Adipose tissue (tissue), 3 donors: Measurements from ENCODE around the gene DNER. TPM values are rescaled to one million over a fixed set of nuclear protein-coding genes. Genes with fewer than 3 reads are reported as not detected.
"Not testable (repeated sequence)": the region's sequence is repeated elsewhere in the genome, so short reads cannot be mapped to it uniquely, and the experiment has no call there.

ENCODE experiments used
- H3K27ac ChIP-seq: one replicate; pipeline ENCODE4 v1.5.1; 2013; ENCODE audit warnings: low read depth, low read length
- WGBS, 3 donors: extraction: QIAGEN DNeasy Blood & Tissue Kit; methylation state at CpG; one replicate each; pipeline ENCODE4 v1.1.7; 2013; 5-methylcytosine and 5-hydroxymethylcytosine counted together
- polyA plus RNA-seq, 3 donors: library from polyadenylated mRNA; stranded (reverse); fragments of 200-250 nt; gene quantifications; one replicate each; pipeline ENCODE4 v1.2.3, GENCODE V29; 2013
- donor health status: healthy with polysubstance abuse.
- donor health status: Bipolar disorder and iron deficiency.
- donor health status: healthy.

Gene DNER
- polyA plus RNA-seq, 3 donors = 0.30 to 10.8 (median 1.4) TPM

DNA sequence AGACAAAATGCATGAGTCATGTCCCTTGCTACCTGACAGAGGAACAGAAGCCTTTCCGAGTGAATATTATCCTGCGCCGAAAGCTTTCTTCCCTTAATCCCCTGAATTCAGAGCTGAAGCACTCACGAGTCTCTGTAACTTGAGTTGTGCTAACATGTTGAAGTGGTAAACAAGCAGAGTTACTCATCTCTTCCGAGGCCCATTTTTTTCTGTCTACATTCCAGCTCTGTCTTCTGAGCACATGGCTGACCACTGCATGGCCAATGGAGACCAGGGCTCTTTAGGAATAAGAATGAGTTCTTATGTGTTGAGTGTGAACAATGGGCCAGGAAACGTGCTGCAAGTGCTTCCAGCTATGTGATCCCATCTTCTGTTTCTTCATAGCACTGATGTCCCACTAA lies 370.2 kb downstream of the DNER start:
- H3K27ac ChIP-seq = no peak overlapping the region
- 66 to 84% (median 83%) methylated on average over 6 of the region's 6 CpGs for WGBS, 3 donors

DNA sequence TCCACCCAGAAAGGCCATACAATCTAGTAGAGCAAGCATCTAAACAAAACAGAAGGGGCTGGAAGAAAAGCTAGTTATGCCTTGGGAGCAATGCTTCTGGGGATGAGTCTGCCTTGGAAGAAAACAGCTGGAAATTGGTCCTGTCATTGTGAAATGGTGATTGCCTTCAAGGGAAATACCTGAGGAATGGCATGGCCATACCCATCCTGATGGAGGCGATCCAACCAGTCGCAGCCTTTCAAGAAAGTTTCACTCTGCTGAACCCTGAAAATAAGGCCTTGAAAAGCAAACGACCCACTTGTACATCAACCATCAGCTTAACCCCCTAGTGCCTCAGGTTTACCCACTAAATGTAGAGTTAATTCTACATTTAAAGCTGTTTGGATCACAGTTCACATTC lies 370.7 kb downstream of the DNER start:
- WGBS, 3 donors = 74 to 88% (median 87%) methylated on average over 3 of the region's 3 CpGs
- H3K27ac ChIP-seq = no peak overlapping the region

DNA sequence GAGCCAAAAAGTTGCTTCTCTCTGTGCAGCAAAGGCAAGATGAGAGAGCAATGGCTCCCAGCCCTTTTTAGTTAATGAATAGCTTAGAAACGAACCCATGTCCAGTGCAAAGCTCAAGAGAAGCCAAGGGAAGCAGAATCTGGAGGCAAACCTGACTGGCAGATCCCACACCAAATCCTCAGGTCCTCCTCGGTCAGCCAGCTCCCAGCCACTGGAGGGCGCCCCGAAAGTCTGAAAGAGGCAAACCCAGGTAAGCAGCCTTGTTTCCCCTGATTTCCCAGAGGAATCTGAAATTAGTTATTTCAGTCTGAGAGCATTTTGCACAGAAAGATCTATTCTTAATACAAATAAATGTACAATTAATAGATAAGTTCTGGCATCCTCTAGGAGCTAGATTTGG lies 372.0 kb downstream of the DNER start:
- 26 to 50% (median 48%) methylated on average over 4 of the region's 4 CpGs for WGBS, 3 donors

DNA sequence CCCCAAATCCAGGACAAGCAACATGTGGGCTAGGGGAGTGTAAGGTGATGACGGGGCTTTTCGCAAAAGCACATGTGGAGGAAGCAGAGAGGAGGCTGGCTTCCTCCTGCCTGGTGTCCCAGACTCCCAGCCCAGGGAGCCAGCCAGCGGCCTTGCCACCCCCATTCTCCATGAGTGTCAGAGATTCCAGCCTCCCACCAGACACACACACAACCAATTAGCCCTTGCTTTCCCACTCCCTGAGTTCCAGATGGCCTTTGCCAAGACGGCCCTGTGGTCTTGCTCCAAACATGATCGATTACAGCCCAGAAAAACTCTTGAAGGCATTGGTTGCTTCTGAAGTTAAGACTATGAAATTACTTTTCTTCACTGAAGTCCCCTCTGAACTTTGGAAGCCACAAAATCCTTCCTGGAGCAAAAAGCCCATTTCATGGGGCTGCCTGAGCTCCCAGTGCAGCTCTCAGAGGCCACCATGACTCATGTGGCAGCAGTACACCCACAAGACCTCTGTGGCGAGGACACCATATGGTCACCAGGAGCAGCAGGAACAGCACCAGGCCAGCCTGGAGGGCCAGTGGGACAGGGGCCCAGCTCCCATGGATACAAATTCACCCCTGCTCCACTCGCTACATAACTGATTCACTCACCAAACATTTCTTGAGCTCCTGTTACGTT lies 374.1 kb downstream of the DNER start:
- WGBS, 3 donors = 82 to 83% (median 82%) methylated on average over 8 of the region's 8 CpGs
- H3K27ac ChIP-seq = no peak overlapping the region

More for the DNA sequence above, 372.0 kb downstream of the DNER start:
- H3K27ac ChIP-seq = no peak overlapping the region

DNA sequence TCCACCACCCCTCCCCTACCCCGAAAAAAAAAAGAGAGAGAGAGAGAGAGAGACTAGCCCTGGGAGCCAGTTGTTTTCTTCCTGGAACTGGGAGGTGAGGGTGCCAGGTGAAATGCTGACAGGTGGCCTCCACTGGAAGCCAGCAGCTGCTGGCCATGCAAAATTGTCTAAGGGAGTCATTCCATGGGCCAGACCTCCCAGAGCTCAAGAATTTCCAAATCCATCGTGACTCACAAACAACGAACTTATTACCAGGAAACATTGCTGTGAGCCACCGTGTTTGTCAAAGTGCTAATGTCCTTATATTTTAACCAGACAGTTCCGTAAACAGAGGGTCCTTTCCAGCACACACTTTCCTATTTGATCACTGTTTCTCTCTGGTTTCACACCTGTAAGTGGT lies 374.7 kb downstream of the DNER start:
- WGBS, 3 donors = 64 to 87% (median 86%) methylated on average over 5 of the region's 5 CpGs
- H3K27ac ChIP-seq = no peak overlapping the region

DNA sequence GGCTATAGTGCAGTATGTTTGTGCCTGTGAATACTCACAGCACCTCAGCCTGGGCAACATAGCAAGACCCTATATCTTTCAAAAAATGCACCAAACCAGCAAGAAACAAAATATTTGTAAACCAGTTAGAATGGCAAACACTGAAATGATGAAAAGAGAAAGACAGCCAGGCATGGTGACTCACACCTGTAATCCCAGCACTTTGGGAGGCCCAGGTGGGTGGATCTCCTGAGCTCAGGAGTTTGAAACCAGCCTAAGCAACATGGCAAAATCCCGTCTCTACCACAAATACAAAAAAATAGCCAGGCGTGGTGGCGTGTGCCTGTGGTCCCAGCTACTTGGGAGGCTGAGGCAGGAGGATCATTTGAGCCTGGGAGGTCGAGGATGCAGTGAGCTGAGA lies 375.2 kb downstream of the DNER start:
- not testable (repeated sequence) for H3K27ac ChIP-seq
- WGBS, 3 donors = 72 to 93% (median 85%) methylated on average over 4 of the region's 4 CpGs

DNA sequence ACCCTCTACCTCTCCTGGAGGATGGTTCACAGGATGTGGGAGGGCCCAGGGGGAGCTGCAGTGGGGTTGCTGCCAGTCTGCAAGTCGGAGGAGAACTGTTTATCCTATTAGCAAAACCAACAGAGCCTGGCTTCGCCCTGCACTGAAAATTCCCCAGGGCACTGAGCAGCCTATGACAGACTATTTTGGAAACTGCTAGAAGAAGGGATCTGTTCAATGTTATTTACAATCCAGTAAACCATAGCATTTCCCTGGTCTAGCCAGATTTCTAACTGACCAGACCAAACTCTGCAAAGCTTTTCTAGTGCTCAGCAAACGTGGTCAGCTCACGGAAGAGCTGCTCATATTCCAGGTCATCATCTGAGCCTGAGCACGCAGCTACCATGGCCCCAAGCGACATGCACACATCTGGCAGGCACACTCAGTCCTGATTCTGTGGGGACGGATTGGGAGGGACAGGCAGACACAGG lies 378.4 kb downstream of the DNER start:
- no peak overlapping the region for H3K27ac ChIP-seq
- 52 to 57% (median 55%) methylated on average over 7 of the region's 7 CpGs for WGBS, 3 donors

DNA sequence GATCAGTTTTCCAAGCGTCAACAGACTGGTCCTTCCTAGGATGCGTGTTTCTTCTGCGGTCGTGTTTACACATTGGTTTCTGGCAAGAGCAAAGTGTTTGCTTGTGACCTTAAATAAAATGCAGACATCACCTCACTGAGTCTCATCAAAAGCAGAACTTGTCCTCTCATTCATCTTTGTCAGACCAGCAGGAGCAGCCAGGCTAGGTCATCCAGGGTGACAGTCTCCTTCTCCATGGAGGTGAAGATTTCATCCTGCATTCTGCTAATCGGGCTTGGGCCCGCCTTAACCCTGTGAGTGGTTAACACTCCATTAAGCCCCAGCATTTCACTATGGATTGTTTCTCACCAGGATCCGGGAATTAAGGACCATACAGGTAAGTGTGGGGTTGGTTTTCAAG lies 379.0 kb downstream of the DNER start:
- WGBS, 3 donors = 53 to 81% (median 81%) methylated on average over 7 of the region's 7 CpGs

DNA sequence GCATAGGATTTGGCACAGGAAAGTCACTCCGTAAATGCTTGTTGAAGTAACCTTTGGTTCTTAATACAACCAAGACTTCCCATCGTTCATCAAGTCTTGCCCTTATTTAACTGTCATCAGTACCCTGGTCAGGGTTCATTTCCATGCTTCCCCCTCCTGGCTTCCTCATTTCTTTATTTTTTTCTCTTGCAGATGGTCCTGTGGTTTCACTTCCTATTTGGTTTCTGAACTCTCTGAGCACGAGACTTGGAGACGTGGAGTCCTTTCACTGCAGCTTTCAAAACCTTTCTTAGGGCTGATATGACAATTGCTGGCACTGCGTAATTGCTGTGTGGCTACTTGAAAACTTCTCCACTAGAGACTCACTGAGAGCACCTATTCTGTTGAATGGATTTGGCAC lies 383.4 kb downstream of the DNER start:
- no peak overlapping the region for H3K27ac ChIP-seq
- WGBS, 3 donors = 27 to 52% (median 50%) methylated on average over 5 of the region's 5 CpGs

More for the DNA sequence above, 379.0 kb downstream of the DNER start:
- no peak overlapping the region for H3K27ac ChIP-seq

DNA sequence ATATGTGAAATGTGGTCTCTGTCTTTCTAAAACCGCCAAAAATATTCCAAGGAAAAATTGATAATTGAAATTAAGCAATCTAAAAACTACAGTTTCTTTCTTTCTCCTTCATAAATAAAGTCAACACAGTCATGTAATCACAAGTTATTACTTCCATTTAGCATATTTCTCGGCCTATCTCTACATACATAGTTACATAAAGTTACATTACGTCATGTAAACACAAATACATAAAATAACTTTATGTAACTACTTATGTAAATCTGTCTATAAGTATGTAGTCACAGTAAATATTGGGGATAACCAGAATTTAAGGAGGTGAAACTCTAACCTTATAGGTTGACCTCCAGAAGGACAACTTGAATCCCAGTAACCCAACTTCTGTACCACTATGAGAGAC lies 394.8 kb downstream of the DNER start:
- 80 to 93% (median 90%) methylated on average over 3 of the region's 3 CpGs for WGBS, 3 donors
- no peak overlapping the region for H3K27ac ChIP-seq

DNA sequence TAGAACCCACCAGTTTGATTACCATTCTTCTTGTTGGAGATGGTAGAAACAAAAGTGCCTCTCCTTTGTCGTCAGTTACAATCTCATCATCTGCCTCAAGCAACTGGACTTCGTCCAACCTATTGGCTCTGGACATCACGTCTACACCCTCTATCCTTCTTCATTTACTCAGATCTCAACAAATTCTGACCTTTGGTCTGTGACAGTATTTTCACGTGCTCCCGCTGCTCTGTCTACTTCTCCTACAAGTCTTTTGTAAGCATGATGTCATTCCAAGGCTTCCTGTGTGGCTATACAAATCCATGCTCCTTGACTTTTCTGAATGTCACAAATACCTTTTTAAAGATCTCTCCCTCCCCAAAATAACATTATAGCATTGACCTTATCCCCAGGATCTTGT lies 400.2 kb downstream of the DNER start:
- WGBS, 3 donors = 69 to 73% (median 70%) methylated on average over 5 of the region's 5 CpGs
- H3K27ac ChIP-seq = no peak overlapping the region

DNA sequence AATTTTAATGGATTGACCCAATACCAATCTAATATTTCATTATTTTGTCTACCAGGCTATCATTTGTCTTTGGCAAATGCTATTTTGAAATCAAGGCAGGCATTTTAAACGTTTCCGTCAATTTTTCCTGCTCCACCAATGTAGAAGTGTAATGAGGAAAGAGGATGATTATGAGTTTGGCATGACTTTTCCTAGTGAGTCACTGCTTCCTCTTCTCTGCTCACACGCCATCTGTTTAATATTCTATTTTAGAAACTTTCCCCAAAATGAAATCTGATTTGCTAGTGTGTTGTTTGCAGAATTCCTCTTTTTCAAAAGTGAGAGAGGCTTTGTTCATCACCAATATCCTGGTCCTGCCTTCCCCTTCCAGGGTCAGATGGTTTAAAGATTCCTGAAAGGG lies 400.8 kb downstream of the DNER start:
- H3K27ac ChIP-seq = no peak overlapping the region
- 31 to 54% (median 38%) methylated on average over 3 of the region's 3 CpGs for WGBS, 3 donors

Other genes with a start within 250 kb of the DNER start
- 10 to 100 TPM; 17.8 to 41.2 (median 32.8) TPM for gene TRIP12, start 207.5 kb upstream of the DNER start, polyA plus RNA-seq
- 1 to 10 TPM in 2 of 3 donors, under 1 TPM in 1; 0.83 to 1.6 (median 1.6) TPM for gene FBXO36, start 207.9 kb upstream of the DNER start, polyA plus RNA-seq